ENCODE measurements around the gene PCNX4.

The PCNX4 gene

DNA sequence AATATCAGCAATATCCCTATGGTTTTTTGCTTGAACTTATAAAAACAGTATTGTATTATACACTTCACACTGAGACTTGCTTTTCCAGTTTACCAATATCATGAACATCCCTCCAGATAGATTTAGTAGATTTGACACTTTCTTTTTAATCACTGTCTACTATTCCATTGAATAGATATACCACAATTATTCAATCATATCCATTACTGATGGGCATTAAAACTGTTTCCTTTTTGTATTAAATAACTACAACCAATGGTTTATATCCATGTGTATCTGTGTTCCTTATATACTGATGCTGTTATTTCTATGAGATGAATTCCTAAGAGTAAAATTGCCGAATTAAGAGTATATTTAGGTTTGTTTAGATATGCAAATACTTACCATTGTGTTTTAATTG is 86.4 kb downstream of the PCNX4 start:
- no peak for DNase-seq

GRCh38 chr14:60178820-60179219 is 87.1 kb downstream of the PCNX4 start:
- DNase-seq = no peak

DNA sequence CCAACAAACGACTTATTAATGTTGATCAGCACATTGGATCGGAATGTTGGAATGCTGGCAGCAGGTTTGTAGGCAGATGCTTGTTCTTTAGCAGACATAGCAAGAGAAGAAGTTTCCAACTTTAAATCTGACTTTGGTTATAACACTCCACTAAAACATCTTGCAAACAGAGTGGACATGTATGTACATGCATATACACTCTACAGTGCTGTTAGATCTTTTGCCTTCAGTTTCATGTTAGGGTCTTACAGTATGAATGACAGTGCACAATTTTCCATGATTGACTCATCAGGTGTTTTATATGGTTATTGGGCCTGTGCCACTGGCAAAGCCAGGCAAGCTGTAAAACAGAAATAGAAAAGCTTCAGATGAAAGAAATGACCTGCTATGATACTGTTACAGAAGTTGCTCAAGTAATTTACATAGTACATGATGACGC is 87.7 kb downstream of the PCNX4 start:
- no peak for DNase-seq

GRCh38 chr14:60183138-60183537 is 91.4 kb downstream of the PCNX4 start:
- DNase-seq = no peak

- DNase-seq = no peak
Observed at GRCh38 chr14:60183741-60184140, 92.0 kb downstream of the PCNX4 start.

GRCh38 chr14:60184146-60184904 is 92.6 kb downstream of the PCNX4 start:
- DNase-seq = peak; percentile 51

- DNase-seq = no peak
Observed at GRCh38 chr14:60184905-60185555, 93.3 kb downstream of the PCNX4 start.

DNA sequence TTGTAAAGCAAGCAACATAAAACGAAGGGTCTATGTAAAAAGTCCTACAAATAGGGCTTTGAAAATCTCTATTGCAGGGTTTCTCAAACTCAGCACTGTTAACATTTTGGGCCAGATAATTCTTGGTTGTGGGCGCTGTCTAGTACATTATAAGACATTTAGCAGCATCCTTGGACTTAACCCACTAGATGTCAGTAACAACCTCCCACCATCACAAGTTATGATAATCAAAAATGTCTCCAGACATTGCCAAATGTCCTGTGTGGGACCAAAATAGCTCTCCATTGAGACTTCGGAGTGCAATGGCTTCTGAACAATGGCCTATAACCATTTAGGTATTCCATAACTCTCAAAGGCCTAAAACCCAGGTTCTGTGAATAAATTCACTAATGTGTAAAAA is 96.4 kb downstream of the PCNX4 start:
- DNase-seq = no peak

DNA sequence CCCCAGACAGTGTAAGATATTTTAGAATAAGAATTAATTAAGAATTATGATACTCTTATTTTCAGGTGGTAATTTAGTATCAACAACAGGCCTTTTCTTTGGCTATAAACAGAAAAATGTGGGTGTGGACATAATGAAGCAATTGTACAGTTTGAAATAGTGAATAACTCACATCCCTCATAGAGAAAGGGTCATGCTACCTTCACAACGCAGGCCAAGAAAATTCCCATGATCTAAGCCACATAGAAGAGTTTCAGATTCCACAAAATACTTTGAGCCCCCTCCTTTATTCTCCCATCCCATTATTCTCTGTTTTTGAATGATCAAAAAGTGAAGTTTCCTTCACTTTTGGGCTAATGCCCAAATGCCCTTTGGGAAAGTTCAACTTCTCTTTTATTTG is 97.0 kb downstream of the PCNX4 start:
- DNase-seq = no peak

DNA sequence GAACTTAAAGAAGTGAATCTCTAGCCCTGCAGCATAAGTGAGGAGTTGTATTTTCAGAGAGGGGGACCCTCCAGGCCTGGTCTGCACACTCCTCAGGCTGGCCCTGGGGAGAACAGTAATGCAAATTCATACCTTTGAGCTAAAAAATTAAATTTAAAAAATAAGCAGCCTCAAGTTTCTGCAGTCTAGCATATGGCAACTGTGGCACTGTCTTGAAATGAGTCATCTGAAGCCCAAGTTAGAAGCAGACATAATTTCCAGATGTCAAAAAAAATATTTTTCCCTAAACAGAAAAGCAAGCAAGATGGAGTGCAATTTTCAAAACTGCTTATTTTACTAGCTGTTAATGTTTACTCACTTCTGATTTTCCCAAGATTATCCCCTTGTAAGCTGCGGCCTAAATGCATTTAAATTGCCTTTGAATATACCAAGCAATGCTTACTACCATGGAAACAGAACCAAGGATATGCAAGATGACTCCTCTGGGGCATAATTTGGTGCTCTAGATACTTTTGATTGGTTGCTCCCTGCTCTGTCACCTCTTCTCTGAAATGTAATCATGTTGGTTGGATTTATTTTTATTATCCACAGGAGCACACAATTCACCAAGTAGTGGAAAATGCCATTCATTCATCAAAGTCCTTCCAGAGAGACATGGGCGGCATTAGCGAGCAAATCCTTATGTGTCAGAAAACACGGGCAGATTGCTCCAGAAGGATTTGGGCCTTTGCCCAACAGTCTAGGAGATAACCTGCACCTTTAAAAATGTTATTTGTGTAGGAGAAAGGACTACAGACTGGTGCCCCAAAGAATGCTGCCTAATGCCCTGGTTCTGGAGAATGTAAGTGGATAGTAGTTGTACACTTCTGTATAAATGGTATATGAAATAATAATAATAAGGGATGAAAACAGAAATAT is 98.5 kb downstream of the PCNX4 start:
- no peak for DNase-seq

DNA sequence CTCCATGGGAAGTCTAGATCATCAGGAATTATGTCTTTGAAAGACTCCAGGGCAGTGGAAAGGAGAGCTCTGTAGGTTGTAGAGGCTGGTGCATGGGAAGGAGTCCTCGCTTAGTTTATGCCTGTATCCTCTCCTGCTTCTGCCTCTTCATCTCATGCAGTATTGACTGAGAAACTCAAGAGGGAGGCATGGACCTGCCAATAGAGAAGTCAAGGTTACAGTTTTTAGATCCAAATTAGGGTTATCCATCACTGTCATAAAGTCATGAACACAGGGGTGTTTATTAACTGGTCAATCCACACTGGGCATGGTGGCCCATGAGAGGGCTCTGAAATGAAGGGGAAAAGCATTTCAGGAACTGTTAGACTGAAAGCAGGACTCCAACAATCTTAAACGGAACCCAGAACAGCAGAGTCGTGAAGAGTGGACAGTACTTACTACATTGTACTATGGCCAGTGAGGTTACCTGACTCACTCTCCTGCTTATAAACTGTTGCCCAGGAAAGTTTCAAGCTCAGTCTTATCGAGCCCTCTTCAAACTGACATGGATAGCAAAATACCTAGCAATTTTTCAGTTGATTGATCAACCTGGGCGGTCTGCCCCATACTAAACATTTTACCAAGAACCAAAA is 103.6 kb downstream of the PCNX4 start:
- no peak for DNase-seq

- DNase-seq = no peak
Observed at GRCh38 chr14:60196291-60196690, 104.6 kb downstream of the PCNX4 start.

- DNase-seq = no peak
Observed at GRCh38 chr14:60197629-60198303, 106.0 kb downstream of the PCNX4 start.

- no peak for DNase-seq
Observed at GRCh38 chr14:60199321-60199720, 107.6 kb downstream of the PCNX4 start.

- peak; percentile 38 for DNase-seq
Observed at GRCh38 chr14:60204104-60204842, 112.5 kb downstream of the PCNX4 start.

DNA sequence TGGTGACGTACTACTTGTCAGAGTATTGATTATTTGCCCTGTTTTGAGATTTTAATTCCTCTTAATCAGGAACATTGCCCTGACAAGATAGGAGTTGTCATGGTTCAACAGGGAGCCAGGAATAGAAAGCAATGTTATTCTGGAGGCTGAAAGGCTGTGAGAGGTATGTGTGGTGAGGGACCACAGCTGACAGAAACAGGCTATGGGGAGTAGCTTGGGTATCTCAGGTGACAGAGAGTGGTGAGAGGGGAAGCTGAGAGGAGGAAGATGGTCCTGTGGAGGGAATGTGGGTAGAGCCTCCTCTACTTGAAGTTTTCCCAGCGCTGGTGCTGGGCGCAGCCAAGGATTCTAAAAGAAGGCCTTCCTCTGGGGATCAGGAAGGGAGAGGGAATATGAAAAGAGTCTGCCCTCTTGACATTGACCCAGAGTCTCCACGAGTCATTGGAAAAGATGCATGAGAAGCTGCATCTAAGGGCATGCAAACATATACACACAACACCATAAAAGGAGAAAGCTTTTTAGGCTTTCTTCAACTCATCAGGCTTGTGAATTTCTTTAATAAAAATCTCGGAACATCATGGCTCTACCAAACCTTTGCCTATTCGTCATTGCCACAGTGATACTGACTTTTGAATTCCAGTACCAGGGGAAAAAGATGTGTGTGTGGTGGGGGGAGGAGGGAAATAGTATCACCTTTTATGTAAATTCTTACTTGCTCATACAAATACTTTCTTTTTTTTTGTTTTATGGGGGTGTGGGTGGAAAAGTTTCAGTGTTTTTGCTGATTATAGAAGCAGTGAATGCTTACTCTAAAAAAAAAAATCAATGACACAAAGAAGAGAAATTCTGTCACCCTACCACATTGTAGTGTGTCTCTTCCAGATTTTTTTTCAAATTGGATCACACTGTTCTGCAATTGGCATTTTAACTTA is 113.4 kb downstream of the PCNX4 start:
- DNase-seq = no peak

- no peak for DNase-seq
Observed at GRCh38 chr14:60206249-60206670, 114.5 kb downstream of the PCNX4 start.

DNA sequence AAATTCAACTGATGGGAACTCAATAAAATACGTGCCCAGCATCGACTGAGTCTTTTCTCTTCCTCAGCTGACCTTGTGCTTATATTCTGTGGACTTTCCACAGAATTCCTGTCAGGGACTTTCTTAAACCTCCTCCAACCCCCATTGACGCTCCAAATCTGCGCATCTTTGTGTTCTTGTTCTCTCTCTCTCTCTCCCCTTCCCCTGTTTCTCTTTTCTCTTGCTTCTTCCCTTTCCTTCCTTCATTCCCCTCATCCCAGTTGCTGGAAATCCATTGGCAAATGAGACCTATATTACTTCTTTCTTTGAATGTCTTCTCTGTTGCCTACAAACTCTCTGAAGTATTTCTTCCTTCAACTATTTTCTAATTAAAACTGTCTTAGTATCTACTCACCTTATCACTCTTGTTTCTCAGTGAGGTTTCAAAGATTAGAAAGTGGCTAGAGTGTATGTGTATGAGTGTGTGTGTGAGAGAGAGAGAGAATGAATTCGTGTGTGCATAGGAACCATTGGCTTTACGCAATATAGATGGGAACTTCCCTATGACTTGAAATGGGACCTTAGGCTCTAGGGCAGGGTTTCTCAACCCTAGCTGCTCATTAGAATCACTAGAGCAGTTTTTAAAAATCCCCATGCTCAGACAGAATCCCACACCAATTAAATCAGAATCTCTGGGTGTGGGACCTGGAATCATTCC is 115.3 kb downstream of the PCNX4 start:
- no peak for DNase-seq

GRCh38 chr14:60210703-60211102 is 119.0 kb downstream of the PCNX4 start:
- DNase-seq = no peak

DNA sequence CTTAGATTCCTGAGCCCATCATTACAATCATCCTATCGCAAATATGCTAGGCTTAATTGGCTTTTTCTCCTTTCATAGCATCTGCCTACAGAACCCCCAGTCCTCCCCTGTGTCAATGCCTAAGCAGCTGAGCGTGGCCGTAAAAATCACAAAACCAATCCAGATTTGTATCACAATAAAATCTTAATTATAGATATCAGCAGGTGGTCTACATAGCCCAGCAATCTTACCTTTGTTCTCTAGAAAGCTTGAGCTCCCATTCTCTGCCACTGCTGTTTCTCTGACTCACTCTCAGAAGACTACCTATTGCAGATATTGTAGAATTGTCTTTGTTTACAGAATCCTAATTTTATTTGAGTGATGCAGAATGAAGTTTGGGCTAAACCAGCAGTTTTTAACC is 119.4 kb downstream of the PCNX4 start:
- DNase-seq = no peak
